CD4-positive, CD25-positive, alpha-beta regulatory T cell (primary cell): ENCODE results near the gene TGM4. TPM values are rescaled to one million over a fixed set of nuclear protein-coding genes. Genes with fewer than 3 reads are reported as not detected.
"Not testable (repeated sequence)": the region's sequence is repeated elsewhere in the genome, so short reads cannot be mapped to it uniquely, and the experiment has no call there.

ENCODE experiments used
- ATAC-seq, 2 donors: fragments of 150-1000 bp; cut with Tn5 transposase; one replicate each; pipeline ENCODE4 v1.10.0; 2021; ENCODE audit warnings: low read depth in 2 of 2, moderate number of reproducible peaks in 2 of 2, moderate library complexity in 1 of 2
- DNase-seq, 3 donors: peaks; one replicate each; pipeline versions ENCODE4 v3.0.0 to v3.0.0-alpha.2; 2012 to 2022; ENCODE audit warnings: mixed read lengths in 1 of 3
- H3K27ac ChIP-seq: one replicate; pipeline ENCODE4 v1.7.0; 2013; ENCODE audit warnings: mild to moderate bottlenecking, low read length; ENCODE audit not compliant: insufficient read depth, poor library complexity, severe bottlenecking
- H3K27me3 ChIP-seq: one replicate; pipeline ENCODE4 v1.7.0; 2013; ENCODE audit warnings: low read length; ENCODE audit not compliant: control insufficient read depth, insufficient read depth
- H3K36me3 ChIP-seq: one replicate; pipeline ENCODE4 v1.7.0; 2013; ENCODE audit warnings: mild to moderate bottlenecking, low read length, moderate library complexity; ENCODE audit not compliant: control insufficient read depth, insufficient read depth
- H3K4me1 ChIP-seq: 2 replicates; pipeline ENCODE4 v1.7.0; 2013; ENCODE audit warnings: mild to moderate bottlenecking, low read length; ENCODE audit not compliant: insufficient read depth, control insufficient read depth, poor library complexity, severe bottlenecking
- H3K4me3 ChIP-seq: one replicate; pipeline ENCODE4 v1.7.0; 2013; ENCODE audit warnings: low read depth, mild to moderate bottlenecking, low read length, moderate library complexity
- H3K9me3 ChIP-seq, 2 experiments: 1 replicate in 1 of 2; 2 replicates in 1 of 2; pipeline ENCODE4 v1.7.0; 2013; ENCODE audit warnings: low read length in 2 of 2, mild to moderate bottlenecking in 1 of 2, moderate library complexity in 1 of 2; ENCODE audit not compliant: control insufficient read depth in 2 of 2
- H3K27ac Mint-ChIP-seq, 3 donors: one replicate each; pipeline ENCODE4 v1.8.0; 2020 to 2022; ENCODE audit warnings: mild to moderate bottlenecking in 3 of 3, mixed read lengths in 3 of 3, moderate library complexity in 2 of 3
- H3K27me3 Mint-ChIP-seq: one replicate; pipeline ENCODE4 v1.8.0; 2022; ENCODE audit warnings: mild to moderate bottlenecking, mixed read lengths
- H3K36me3 Mint-ChIP-seq: one replicate; pipeline ENCODE4 v1.8.0; 2020; ENCODE audit warnings: mixed read lengths
- H3K4me1 Mint-ChIP-seq, 4 donors: one replicate each; pipeline ENCODE4 v1.8.0; 2020 to 2022; ENCODE audit warnings: mixed read lengths in 4 of 4, mild to moderate bottlenecking in 1 of 4
- H3K4me3 Mint-ChIP-seq, 4 donors: one replicate each; pipeline ENCODE4 v1.8.0; 2020 to 2022; ENCODE audit warnings: mild to moderate bottlenecking in 4 of 4, mixed read lengths in 4 of 4, moderate library complexity in 3 of 4
- H3K9me3 Mint-ChIP-seq, 7 donors: one replicate each; pipeline ENCODE4 v1.8.0; 2020 to 2022; ENCODE audit warnings: mixed read lengths in 7 of 7, mild to moderate bottlenecking in 3 of 7, moderate library complexity in 2 of 7
- polyA plus RNA-seq, 4 donors: library from polyadenylated mRNA; unstranded; fragments of 300-500 nt; fragmentation: Illumina TruSeq; gene quantifications; one replicate each; pipeline ENCODE4 v1.2.3, GENCODE V29; 2021
- total RNA-seq: library from RNA; stranded (reverse); gene quantifications from one replicate; pipeline ENCODE4 v1.2.3, GENCODE V29; 2022

The TGM4 gene
- total and polyA plus RNA-seq, 5 donors from 2014 or later: 0.06 to 0.14 (median 0.07) TPM; not detected in 2

DNA sequence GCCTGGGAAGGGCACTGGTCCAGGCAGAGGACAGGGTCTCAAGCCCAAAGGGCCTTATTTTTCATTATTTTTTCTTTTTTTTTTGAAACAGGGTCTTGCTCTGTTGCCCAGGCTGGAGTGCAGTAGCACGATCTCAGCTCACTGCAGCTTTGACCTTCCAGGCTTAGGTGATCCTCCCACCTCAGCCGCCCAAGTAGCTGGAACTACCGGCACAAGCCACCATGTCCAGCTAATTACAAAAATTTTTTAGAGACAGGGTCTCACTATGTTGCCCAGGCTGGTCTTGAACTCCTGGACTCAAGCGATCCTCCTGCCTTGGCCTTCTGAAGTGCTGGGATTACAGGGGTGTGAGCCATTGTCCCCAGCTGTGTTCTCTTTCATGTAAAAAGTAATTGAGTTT, 75.4 kb downstream of the TGM4 start:
- not testable (repeated sequence) for H3K9me3 ChIP-seq, H3K9me3 Mint-ChIP-seq, H3K27ac ChIP-seq, H3K27ac Mint-ChIP-seq, ATAC-seq, H3K27me3 ChIP-seq, DNase-seq, H3K4me3 Mint-ChIP-seq, H3K4me3 ChIP-seq, H3K4me1 ChIP-seq, H3K27me3 Mint-ChIP-seq
- peaks cover 0 to 21% (median 17%) of the 10 kb centered on the region in 4 donors for H3K4me1 Mint-ChIP-seq
- peaks cover 26% of the 10 kb centered on the region for H3K36me3 Mint-ChIP-seq
- peaks cover 12% of the 10 kb centered on the region for H3K36me3 ChIP-seq

DNA sequence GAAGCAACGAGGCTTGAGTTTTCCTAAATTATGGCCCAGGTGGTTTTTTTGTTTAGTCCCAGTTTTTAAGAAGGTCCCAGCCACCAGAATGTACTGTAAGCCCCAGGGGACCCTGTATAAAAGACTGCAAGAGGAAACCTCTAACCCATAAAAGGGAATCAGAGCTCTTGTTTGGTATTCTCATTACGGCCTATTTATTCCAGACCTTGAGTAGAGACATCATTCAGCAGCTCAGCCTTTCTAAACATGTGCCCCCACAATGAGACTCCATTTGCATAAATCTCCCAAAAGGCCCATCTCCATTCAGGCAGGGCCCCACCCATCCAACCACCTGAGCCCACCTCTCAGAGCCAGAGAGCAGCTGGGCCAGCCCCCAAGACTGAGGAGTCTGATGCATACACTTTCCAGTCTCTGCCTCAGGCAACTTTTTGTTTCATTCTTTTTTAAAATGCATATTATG, 75.9 kb downstream of the TGM4 start:
- H3K27ac ChIP-seq: no peak overlapping the region
- ATAC-seq: no peak
- no peaks in the 10 kb centered on the region for H3K9me3 ChIP-seq
- H3K4me1 ChIP-seq: no peaks in the 10 kb centered on the region
- no peaks in the 10 kb centered on the region for H3K27me3 ChIP-seq
- Mint-ChIP-seq H3K9me3 (peaks cover 0 to 1% (median 0%) of the 10 kb centered on the region in 7 donors), H3K4me3 (no peak overlapping the region), H3K36me3 (peaks cover 21% of the 10 kb centered on the region), H3K4me1 (peaks cover 0 to 24% (median 17%) of the 10 kb centered on the region in 4 donors), H3K27me3 (no peaks in the 10 kb centered on the region), H3K27ac (peak overlapping the region in 1 of 3 donors; percentile 1)
- no peak for DNase-seq
- H3K36me3 ChIP-seq: peaks cover 7% of the 10 kb centered on the region
- no peak overlapping the region for H3K4me3 ChIP-seq

DNA sequence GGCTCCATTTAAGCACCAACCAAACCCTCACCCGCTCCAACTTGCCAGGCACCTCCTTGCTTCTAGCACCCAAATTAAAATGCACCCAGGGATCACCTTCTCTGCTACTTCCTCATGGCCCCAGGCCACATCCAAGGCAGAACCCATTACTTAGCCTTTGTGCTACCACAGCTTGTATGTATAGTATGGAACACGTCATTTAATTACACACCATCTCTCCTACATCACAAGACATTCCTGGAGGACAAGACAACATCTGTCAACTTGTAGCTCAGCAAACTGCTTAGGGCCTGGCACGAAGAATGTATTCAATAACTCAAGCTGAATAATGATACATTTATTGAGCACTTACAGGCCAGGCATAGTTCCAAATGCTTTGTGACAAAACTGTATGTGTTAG, 78.3 kb downstream of the TGM4 start:
- no peaks in the 10 kb centered on the region for H3K27me3 ChIP-seq
- no peaks in the 10 kb centered on the region for H3K4me1 ChIP-seq
- ATAC-seq (no peak), DNase-seq (no peak)
- no peak overlapping the region for H3K4me3 ChIP-seq
- H3K27ac ChIP-seq: no peak overlapping the region
- Mint-ChIP-seq H3K4me3 (no peak overlapping the region), H3K9me3 (no peaks in the 10 kb centered on the region), H3K27me3 (no peaks in the 10 kb centered on the region), H3K4me1 (peaks cover 6 to 27% (median 15%) of the 10 kb centered on the region in 4 donors), H3K36me3 (peaks cover 20% of the 10 kb centered on the region), H3K27ac (peak overlapping the region in 1 of 3 donors; percentile 34)
- H3K9me3 ChIP-seq: no peaks in the 10 kb centered on the region
- H3K36me3 ChIP-seq: peaks cover 6% of the 10 kb centered on the region

GRCh38 chr3:44954304-44954703, 79.9 kb downstream of the TGM4 start:
- no peak overlapping the region for H3K4me3 ChIP-seq
- H3K27ac Mint-ChIP-seq: no peak overlapping the region
- no peaks in the 10 kb centered on the region for H3K27me3 ChIP-seq
- peaks cover 21% of the 10 kb centered on the region for H3K36me3 ChIP-seq
- no peak overlapping the region for H3K4me3 Mint-ChIP-seq
- H3K9me3 ChIP-seq: no peaks in the 10 kb centered on the region
- no peaks in the 10 kb centered on the region for H3K9me3 Mint-ChIP-seq
- H3K4me1 Mint-ChIP-seq: peaks cover 6 to 23% (median 15%) of the 10 kb centered on the region in 4 donors
- no peak overlapping the region for H3K27ac ChIP-seq
- DNase-seq (no peak), ATAC-seq (no peak)
- peaks cover 16% of the 10 kb centered on the region for H3K36me3 Mint-ChIP-seq
- no peaks in the 10 kb centered on the region for H3K27me3 Mint-ChIP-seq
- H3K4me1 ChIP-seq: no peaks in the 10 kb centered on the region

DNA sequence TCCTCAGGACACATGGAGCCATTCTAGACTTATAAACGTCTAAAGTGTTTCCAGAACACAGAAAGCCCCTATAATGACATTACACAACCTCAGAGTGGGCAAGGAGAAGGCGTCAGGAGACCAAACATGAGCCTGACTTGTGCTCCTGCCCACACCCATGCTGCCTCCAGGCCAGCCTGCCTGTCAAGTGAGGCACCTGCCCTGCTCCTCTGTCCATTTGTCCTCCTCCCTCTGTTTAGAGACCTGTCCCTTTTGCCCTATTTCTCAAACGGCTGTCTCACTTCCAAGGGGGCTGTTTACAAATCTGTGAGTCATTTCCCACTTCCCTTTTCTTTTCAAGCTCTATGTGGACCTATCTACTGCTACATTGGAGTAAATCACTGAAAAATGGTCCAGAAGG, 80.6 kb downstream of the TGM4 start:
- no peaks in the 10 kb centered on the region for H3K9me3 ChIP-seq
- no peaks in the 10 kb centered on the region for H3K27me3 Mint-ChIP-seq
- no peak overlapping the region for H3K27ac ChIP-seq
- H3K4me1 Mint-ChIP-seq: peaks cover 6 to 23% (median 15%) of the 10 kb centered on the region in 4 donors
- H3K36me3 Mint-ChIP-seq: peaks cover 16% of the 10 kb centered on the region
- peaks cover 23% of the 10 kb centered on the region for H3K36me3 ChIP-seq
- no peaks in the 10 kb centered on the region for H3K27me3 ChIP-seq
- peak overlapping the region in 1 of 3 donors; percentile 24 for H3K27ac Mint-ChIP-seq
- no peak overlapping the region for H3K4me3 Mint-ChIP-seq
- H3K9me3 Mint-ChIP-seq: no peaks in the 10 kb centered on the region
- ATAC-seq (no peak), DNase-seq (no peak)
- H3K4me3 ChIP-seq: no peak overlapping the region
- no peaks in the 10 kb centered on the region for H3K4me1 ChIP-seq

GRCh38 chr3:44955917-44956316, 81.5 kb downstream of the TGM4 start:
- Mint-ChIP-seq H3K27me3 (no peaks in the 10 kb centered on the region), H3K27ac (no peak overlapping the region), H3K4me1 (peaks cover 6 to 26% (median 14%) of the 10 kb centered on the region in 4 donors), H3K9me3 (no peaks in the 10 kb centered on the region), H3K36me3 (peaks cover 16% of the 10 kb centered on the region), H3K4me3 (no peak overlapping the region)
- Histone ChIP-seq H3K36me3 (peaks cover 23% of the 10 kb centered on the region), H3K27ac (no peak overlapping the region), H3K9me3 (no peaks in the 10 kb centered on the region), H3K4me1 (no peaks in the 10 kb centered on the region), H3K4me3 (no peak overlapping the region), H3K27me3 (no peaks in the 10 kb centered on the region)
- ATAC-seq: no peak
- no peak for DNase-seq

DNA sequence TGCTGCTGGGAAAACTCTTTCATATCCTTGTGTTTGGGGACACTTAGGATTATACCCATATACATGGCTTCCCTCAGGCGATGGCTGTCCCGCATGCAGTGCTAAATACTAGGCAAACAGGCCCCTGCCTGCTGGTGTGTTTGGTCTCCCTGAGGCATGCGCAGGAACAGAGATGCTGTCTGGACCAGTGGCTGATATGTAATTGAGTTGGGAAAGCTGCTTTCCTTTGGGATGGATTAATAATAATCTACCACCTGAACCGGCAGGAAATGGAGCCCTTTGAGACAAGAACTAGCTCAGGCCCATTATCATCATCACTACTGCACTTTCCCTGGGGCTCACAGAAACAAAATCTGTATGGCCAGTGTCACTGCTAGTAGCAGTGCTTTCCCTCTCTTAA, 83.6 kb downstream of the TGM4 start:
- Mint-ChIP-seq H3K9me3 (no peaks in the 10 kb centered on the region), H3K27me3 (no peaks in the 10 kb centered on the region), H3K36me3 (peaks cover 11% of the 10 kb centered on the region), H3K27ac (no peak overlapping the region), H3K4me1 (peaks cover 0 to 21% (median 19%) of the 10 kb centered on the region in 4 donors), H3K4me3 (no peak overlapping the region)
- no peak for ATAC-seq
- no peaks in the 10 kb centered on the region for H3K4me1 ChIP-seq
- H3K9me3 ChIP-seq: no peaks in the 10 kb centered on the region
- peaks cover 23% of the 10 kb centered on the region for H3K36me3 ChIP-seq
- H3K27ac ChIP-seq: no peak overlapping the region
- no peak for DNase-seq
- no peak overlapping the region for H3K4me3 ChIP-seq
- no peaks in the 10 kb centered on the region for H3K27me3 ChIP-seq

GRCh38 chr3:44958386-44958785, 84.0 kb downstream of the TGM4 start:
- Histone ChIP-seq H3K36me3 (peaks cover 23% of the 10 kb centered on the region), H3K27me3 (no peaks in the 10 kb centered on the region), H3K4me1 (no peaks in the 10 kb centered on the region), H3K27ac (no peak overlapping the region), H3K4me3 (no peak overlapping the region), H3K9me3 (no peaks in the 10 kb centered on the region)
- Mint-ChIP-seq H3K36me3 (peaks cover 11% of the 10 kb centered on the region), H3K4me3 (no peak overlapping the region), H3K4me1 (peaks cover 0 to 25% (median 21%) of the 10 kb centered on the region in 4 donors), H3K27ac (no peak overlapping the region), H3K27me3 (no peaks in the 10 kb centered on the region), H3K9me3 (no peaks in the 10 kb centered on the region)
- ATAC-seq (no peak), DNase-seq (no peak)
